Cortex of kidney (tissue), 1 donor: Measurements from ENCODE around the gene MDFIC.

Experiments used
- DNase-seq: peaks from one replicate; lab custom pipeline; 2025; lab: John Stamatoyannopoulos, UW

The MDFIC gene

DNA sequence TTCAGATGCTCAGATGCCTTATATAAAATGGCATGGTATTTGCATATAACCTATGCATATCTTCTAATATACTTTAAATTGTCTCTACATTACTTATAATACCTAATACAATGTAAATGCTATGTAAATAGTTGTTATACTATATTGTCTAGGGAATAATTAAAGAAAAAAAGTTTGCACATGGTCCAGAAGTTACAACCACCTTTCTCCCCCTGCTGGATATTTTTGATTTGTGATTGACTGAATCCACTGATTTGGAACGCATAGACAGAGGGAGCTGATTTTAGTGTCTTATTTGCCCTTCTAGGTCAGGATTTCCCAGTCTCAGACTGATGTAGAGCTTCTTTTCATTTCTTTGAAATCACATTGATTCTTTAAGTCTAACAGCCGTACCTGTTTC is 31.8 kb downstream of the MDFIC start:
- DNase-seq, result no peak

DNA sequence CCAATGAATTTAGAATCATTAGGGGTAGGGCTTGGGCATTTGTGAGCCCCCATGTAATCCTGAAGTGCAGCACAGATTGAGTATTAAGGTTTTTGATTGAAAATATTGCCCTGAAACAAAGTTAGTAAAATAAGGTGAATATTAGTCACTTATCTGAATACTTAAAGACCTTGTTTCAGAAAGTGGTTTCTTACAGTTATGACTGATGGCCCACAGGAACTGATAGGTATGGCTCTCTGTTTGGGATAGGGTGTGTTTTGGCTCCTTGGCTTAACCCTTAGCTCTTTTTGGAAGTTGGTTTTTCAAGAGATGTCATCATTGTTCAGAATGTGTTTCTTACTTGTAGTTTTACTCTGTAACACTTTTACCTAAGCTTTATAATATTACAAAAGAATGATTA is 34.8 kb downstream of the MDFIC start:
- DNase-seq, result no peak

DNA sequence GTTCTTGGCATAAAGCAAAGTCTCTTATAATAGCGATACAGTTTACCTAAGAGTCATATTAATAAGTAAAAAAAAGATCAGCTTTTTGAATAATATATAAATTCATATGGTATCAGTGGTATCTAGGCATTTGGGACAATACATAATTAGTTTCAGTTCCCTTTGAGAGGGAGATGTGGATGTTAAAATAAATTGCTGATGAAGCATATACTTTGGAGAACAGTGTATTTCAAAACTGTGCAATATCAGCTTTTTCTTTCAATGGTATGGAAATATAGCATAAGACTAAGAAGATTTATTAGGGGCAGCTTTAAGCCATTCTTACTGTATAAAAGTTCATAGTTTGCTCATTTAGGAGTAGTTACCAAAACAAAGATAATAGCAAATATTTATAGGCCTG is 35.5 kb downstream of the MDFIC start:
- DNase-seq, result no peak

DNA sequence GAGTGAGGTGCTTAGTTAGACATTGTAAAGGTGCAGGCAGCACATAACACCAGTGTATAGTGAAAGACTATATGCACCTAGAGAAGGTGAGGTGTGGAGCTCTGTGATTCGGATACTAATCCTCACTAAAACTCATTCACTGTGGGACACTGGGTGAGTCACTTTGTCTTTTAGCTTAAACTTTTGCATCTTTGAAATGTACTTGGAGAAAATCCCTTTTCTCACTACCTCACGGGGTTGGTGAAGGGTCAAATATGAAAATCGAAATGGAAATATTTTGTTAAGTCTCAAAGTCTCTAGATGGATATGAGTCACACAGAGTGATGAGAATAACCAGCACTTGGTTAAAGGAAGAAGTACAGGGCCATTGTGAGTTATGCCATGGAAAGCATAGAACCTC is 38.0 kb downstream of the MDFIC start:
- DNase-seq, result no peak

DNA sequence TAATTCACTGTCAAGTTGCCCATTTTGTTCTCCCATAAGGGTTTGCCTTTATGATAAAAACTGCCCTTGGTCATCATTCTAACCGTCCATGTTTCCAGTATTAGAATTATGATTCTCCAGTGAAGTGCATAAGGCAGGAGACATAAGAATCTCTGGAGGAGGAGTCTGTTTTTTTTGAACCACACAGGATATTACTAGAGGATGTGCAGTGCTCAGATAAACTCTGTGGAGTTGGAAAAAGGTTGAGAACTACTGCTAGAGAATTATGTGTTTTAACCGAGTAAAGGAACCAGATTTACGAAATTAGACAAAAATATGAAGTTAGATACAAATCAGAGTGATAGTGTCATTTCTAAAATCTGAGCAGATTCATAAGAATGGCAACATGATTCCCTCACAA is 40.5 kb downstream of the MDFIC start:
- no peak for DNase-seq

DNA sequence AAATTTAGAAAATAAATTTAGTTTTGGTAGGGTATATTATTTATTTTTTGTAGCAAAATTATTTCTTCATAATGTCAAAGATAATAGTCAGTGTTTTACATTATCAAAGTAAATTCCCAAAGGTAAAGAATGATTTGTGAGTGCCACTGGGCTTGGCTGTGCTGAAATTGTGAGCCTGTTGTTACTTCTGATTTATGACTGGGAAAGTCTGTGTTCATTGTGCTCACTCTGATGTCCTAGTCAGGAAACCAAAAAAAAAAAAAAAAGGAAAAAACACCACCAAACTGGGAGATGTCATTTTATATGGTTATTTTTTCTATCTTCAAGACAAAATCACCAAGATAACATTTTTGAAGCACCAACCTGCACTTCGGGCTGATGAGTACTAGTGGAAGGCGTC is 44.3 kb downstream of the MDFIC start:
- no peak for DNase-seq

DNA sequence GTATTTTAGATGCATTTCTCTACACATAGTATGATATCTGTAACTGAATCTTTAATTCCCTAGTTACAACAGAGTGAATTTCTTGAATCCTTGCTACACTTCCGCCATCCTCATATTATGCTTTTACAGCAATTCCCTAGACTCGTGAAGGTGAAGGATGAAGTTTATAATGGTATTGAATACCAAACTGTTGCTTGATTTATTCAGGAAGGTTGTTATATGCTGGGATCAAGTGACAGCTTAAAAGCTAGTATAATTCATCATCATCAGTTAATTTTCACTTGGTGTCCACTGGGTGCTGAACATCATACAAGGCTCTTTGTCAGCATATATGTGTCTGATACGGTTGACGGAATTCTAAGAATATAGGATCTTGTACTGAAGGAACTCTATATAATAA is 47.2 kb downstream of the MDFIC start:
- no peak for DNase-seq

DNA sequence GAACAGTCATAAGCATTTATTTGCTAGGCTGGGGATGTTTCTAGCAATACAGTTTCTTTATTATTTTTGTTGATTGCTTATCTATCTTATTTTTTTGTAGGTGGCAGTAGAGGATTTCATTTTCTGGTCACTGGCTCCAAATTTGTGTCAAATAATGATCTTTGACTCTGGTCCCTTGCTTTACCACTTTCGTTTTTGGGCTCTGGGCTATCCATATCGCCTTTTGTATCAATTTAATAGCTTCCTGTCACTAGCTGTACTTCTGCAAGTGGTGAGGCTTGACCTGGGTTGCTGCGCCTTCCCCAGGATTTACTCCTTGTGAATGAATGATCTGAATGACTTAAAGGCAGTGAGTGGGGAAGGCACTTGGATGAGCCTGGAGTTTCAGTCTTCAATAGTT is 48.4 kb downstream of the MDFIC start:
- DNase-seq, result no peak

DNA sequence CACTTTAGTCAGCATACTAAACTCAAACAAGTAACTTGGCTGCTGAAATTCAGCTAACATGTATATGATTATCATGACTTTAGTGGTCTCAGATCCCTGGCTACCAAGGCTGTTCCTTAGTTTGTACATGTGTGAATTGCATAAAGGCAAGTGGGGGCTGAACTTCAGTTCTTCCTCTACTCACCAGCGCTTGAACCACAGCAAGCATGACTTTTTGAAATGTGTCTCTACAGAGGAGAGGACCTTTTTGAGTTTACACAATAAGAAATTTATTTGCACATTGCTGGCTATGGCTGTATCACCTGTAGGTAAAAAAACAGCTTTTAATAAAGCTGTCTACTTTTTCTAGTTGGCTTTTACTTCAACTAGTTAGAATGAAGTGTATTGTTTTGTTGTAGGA is 48.8 kb downstream of the MDFIC start:
- DNase-seq, result no peak

DNA sequence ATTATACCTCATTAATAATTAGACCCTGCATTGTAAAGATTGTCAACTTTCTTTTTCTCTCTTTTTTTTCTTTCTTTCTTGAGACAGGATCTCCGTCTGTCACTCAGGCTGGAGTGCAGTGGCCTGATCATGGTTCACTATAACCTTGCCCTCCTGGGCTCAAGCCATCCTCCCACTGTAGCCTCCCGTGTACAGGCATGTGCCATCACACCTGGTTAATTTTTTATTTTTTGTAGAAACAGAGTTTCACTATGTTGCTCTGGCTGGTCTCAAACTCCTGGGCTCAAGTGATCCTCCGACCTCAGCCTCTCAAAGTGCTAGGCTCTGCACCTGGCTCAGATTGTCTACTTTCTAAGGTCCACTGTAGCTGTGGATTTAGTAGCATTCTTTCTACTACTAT is 50.7 kb downstream of the MDFIC start:
- DNase-seq, result no peak

DNA sequence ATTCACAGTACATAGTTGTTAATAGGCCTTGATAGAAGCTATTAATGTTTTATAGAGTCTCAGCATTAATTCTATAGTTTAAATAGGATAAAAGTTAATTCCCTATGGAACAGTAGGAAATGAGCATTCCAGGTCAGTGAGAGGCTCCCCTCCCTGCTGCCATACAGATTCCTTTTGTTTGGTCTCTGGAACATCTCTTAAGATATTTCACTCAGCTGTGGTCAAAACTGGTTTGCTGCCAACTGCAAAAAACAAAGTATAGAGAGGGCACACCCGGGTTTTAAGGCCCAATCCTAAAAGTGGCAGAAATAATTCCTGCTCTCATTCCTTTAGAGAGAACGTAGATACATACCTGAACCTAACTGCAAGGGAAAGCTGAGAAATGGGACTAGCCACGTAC is 51.3 kb downstream of the MDFIC start:
- no peak for DNase-seq

DNA sequence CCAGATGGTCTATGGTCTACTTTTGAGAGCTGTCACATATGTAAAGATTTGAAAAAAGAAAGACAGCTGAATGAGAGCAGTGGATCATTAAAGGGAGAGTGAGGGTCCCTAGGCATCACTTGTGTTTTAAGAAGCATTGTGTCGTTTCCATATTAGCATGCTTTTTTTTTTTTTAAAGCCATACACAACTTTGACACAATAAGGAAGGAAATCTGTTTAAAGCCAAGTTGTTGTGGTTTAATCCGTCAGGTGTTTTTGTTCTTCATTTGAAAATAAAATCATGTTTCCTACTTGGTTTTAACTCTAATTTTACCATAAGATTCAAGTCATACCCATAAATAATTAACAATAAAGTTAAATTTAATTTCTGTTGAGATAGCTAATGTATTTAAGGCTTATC is 53.5 kb downstream of the MDFIC start:
- no peak for DNase-seq

DNA sequence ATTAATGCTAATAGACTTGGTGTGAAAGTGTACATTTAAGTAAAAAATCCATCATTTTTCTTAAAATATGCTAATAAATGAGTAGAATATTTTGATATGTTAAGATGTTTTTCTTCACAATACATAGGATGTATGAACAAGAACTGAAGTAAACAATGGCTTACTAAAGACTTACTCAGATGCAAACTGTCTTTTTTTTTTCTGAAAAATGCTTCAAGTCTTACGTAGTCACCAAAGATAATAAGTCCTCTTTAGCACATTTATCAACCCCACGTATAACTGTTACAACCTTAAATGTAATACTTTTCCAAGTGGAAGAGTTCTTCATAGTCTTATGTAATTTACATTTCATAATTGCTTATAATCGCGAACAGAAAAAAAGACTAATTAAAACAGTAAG is 54.8 kb downstream of the MDFIC start:
- DNase-seq, result no peak

DNA sequence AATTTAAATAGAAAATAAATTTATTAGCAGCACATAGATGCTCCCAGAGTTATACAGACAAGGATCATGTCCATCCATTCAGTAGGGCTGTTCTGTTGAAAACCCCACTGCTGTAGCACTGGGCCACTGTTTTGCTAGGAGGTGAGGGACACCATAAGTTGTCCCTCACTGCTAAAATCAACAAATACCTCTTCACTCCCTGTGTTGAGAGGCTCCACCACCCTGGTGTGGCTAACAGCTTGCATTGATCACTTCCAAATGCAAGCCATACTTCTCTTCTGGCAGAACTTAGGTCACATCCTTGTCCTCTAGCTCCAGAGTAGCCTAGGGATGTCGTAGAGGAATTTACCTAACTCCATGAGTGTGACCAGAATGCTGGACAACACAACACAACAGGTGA is 55.4 kb downstream of the MDFIC start:
- no peak for DNase-seq

DNA sequence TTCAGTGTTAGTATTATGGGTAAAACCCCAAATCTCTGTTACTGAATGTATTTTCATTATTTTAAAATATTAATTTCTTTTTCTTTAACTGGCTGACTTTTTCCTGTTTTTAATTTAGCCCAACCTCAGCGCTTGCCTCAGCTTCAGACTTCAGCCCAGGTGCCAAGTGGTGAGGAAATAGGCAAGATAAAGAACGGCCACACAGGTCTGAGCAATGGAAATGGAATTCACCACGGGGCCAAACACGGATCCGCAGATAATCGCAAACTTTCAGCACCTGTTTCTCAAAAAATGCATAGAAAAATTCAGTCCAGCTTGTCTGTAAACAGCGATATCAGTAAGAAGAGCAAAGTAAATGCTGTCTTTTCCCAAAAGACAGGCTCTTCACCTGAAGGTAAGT is 57.5 kb downstream of the MDFIC start:
- DNase-seq, result no peak

DNA sequence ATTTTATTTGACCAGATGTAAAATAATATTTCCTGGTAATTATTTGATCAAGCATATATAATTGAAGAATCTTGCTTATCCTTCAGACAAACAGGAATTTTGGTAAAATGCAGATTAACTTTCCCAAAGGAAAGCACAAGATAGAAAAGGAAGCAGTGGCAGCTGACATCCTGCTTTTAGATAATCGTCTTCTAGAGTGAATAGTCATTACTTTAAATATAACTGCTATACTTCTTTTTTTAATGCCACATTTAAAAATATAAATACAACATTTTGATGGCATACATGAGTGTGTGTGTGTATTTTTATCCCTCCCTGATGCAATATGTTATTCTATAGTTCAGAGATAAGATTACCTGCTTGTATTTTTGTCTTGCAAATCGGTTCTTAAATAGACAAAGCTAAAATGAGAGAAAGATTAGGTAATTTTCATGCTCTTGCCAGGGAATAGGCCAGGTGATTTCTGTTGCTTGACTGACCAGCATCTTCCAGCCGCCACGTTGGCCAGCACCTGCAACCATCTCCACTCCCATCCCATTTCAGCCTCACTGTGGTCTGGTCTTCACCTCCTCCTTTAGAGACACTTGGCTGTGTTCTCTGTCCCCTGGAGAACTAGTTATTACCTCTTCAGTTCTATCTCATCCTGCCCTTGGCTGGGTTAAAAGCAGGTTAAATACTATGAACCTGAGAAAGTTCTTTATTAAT is 58.1 kb downstream of the MDFIC start:
- DNase-seq, result no peak

DNA sequence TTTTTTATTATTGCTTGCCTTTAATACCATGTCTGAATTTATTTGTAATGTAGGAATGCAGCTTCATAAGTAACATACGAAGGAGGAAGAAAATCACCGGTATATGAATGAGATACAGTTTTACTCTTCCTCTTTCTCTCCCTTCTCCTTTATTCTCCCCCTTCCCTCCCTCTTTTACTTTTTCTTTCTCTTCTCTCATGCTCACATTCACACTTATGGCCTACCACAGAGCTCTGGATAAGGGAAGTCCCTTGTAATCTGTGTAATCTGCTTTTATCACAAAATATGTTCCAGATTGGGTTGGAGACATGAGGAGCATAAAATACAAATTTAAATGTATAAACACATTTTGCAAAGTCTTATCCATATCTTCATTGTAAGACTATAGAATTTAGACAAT is 59.4 kb downstream of the MDFIC start:
- no peak for DNase-seq

DNA sequence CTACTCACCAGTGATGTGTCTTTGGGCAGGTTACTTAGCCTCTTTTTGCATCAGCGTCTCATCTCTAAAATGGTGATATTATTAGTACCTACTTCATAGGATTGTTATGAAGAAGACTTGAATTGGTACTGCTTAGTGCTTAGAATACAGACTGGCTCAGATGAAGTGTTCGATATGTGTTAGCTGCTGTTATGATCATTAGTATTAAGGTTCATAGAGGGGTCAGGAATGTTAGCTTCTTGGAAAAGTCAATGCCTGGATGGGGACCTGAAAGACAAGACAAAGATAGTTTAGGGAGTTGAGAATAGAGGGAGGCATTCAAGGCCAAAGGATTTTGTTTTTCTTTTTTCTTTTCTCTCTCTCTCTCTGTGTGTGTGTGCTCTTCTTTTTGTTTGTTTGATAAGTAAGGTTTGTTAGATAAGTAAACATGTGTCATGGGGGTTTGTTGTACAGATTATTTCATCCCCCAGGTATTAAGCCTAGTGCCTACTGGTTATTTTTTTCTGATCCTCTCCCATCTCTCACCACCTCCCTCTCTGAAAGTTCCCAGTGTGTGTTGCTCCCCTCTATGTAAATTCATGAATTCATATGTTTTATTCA is 63.3 kb downstream of the MDFIC start:
- no peak for DNase-seq

DNA sequence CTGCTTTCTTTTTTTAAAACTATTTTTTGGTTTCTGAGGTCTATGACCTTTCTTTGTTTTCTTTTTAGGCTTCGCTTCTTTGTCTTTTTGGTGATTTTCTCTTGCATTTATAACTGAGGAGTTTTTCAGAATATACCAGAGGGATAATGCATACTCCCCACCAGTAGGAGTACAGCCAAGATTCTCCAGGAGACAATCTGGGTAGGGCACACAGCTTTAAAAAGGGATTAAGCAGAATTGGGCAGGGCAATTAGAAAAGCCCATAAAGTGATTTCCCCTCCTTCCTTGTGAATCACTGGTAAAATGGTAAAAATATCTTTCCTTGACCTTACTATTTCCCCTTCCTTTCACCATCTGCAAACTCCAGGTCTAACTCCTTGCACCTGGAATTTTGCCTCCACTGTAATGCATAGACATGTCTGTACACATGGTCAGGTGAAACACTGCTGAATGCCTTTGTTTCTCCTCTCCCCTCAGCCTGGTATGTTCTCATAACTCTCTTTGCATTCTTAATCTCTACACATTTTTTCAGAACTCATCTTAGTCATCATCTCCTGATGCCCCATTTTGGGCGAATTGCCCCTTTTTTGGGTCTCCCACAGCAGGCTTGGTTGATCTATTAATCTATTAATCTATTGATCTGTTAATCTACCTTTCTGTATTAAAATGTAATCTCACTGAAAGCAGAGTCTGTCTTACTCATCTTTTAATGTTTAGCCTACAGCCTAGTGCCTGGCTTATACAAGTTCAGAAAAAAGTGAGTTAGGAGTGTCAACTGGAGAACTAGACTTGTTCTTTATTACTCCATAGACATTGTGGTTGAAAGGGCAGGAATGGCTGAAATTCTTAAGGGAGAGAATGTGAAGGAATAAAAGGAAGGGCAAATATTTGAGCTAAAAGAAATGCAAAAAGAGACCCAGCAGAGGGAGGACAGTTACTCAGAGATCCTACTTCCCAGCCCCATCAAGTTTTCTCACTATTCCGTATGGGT is 64.6 kb downstream of the MDFIC start:
- DNase-seq, result no peak

DNA sequence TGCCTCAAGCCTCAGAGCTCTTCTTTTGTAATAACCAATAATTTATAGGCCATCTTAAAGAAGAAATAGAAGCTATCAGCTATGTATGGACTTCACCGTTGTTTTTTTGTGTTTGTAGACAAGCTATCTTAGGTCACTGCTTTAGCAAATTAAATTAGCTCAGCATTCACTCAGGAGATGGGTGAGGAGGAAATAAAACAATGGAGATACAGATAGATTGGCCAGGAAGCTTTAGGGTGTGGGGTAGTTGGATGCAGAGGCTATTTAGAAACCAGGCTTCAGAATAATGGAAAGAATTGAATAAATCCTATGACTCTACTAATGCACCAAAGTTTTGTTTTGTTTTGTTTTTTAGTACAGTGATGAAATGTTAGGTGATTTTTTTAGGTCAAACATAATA is 66.1 kb downstream of the MDFIC start:
- no peak for DNase-seq

DNA sequence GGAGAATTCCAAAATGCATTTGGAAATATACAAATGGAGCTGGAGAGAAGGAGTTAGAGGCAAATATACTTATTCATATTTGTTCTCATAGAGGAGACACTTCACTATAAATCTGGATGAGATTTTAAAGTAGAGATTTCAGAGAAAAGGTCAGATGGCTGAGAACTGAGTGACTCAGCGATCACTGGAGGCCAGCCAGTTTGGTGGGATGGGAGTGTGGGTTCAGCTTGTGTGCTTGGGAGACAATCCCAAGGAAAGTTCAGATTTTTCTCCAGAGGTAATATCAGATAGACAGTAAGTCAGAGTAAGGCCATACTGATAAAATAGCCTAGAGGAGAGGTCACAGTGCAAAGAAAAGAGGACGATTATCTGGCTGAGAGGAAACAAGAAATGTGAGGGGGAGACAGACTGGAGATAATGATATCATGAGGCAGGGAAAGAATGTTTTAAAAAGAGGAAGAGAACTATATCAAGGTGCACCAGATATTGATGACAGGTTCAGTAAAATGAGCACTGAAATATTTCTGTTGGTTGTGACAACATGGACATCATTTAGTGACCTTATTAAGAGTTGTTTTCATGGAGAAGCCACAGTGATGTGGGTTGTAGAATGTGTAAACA is 67.0 kb downstream of the MDFIC start:
- no peak for DNase-seq

DNA sequence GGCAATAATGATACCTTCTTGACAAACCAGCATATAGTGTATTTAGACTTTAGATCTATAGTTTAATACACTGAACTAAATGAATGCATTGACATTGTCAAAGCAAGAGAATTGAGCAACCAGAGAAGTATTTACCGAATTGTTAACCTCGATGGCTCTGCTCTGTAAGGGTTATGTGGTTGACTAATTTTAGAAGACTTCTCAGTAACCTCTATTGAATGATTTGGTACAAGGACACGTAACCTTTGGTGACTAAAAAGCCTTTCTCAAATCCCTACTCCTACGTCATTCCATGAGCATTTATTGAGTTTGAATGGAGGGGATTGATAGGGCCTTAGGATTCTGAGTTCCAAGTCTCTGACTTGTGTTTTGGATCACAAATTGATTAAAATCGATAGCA is 67.6 kb downstream of the MDFIC start:
- DNase-seq, result no peak
